NCI-H345 treated with DMSO at 0.1 percent for 48 hours (cell line): ENCODE data around the gene CHST6.
"Not testable (repeated sequence)": the region's sequence is repeated elsewhere in the genome, so short reads cannot be mapped to it uniquely, and the experiment has no call there.

Source experiments
- DNase-seq: peaks from one replicate; lab custom pipeline; 2025; ENCODE audit not compliant: unreplicated experiment; lab: John Stamatoyannopoulos, UW

The CHST6 gene

DNA sequence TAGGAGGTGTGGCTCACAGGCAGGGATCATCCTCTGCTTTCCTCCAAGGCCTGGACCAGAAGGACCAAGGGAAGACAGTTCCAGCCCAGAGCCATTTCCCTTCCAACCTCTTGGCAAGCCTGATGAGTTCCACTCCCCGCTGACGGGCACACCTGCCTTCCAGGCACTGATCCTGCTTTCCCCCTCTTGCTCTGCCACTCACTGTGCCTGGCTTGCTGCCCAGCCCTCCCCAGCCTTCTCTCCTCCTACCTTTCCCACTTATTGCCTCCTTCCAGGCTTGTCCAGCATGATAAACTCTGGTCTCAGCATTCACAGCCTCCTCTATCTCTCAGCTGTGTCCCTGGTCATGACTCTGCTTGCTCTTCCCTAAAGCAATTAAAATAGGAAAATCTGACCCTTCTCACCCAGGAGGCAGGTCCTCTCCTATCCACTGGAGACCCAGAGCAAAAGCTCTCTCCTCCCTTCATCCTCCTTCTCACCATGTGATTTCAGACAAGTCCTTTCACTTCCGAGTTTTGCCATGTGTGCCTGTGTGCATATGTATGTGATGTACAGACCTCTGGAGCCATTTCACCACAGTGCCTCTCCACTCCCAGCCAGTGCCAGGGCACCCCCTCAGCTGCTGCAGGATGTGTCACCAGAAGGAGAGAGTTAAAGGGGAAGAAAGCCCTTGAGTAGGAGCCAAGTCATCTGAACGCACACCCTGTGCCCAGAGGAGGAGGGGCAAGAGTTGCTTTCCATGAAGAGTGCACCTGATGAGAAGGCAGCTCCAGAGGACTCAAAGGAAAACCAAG is 17.4 kb downstream of the CHST6 start:
- DNase-seq, result peak; percentile 24

DNA sequence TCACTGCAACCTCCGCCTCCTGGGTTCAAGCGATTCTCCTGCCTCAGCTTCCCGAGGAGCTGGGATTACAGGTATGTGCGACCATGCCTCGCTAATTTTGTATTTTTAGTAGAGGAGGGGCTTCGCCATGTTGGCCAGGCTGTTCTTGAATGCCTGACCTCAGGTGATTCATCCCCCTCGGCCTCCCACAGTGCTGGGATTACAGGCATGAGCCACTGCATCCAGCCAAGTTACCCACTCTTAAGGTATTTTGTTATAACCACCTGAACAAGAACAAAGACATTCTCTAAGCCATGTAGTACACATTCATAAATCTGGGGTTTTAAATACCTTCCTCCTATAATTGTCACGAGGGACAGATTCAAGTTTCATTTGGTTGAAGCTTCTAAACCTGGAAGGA is 18.4 kb downstream of the CHST6 start:
- no peak for DNase-seq

DNA sequence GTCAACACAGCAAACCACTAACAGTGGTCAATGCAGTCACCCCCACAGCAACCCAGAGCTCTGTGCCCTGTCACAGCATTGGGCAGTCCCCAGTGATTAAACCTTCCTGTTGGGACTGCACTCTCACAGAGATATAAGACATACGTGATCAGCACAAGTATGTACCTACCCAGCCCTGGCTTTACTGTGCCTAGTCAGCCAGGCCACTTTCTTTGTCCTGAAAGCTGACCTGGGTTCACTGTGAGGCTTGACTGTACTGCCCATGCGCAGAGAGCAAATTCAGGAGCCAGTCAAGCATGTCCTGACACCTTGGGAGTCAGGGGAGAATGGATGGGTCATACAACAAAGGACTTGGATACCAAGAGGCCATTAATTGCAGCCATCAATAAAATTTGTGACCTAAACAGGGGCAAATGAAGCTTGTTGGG is 19.8 kb downstream of the CHST6 start:
- DNase-seq, result no peak

DNA sequence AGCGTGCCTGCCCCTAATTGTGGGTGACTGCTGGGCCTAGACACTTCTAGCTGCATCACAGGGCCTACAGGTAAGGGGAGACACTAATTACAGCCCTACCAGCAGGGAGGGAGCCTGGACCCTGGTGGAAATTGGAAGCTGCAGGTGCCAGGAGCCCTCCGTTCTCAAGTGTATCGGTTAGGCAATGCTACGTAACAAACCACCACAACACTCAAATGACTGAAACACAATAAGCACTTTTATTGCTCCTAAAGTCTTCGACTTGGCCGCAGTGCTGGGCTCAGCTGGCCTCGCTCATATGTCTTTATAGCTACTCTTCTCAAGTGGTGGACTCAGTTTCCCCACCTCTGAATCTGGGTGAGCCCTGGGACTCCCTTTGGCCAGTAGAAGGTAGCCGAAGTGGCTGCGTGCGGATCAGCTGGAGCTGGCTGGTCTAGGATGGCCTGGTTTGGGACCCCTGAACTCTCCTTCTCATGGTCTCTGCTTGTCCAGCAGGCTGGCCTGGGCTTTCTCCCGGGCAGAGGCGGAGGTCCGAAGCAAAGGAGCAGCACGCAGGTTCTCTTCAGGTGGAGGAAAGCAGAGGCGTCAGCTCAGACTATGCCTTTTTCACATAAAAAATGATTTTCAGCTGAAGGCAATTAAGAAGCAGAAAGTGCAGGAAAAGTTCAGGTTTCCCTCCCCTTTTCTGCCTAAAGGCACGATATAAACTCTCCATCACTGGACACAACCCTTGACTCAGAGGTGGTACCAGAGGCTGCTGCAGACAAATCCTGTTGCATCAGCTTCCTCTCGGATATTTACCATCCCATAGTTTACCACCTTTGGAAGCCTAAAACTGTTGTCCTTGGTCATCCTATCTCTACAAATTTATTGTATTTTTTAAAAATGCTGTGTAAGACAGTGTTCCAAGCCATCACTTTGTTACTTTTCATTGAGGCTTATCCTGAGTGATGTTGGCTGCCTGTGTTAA is 22.0 kb downstream of the CHST6 start:
- no peak for DNase-seq

DNA sequence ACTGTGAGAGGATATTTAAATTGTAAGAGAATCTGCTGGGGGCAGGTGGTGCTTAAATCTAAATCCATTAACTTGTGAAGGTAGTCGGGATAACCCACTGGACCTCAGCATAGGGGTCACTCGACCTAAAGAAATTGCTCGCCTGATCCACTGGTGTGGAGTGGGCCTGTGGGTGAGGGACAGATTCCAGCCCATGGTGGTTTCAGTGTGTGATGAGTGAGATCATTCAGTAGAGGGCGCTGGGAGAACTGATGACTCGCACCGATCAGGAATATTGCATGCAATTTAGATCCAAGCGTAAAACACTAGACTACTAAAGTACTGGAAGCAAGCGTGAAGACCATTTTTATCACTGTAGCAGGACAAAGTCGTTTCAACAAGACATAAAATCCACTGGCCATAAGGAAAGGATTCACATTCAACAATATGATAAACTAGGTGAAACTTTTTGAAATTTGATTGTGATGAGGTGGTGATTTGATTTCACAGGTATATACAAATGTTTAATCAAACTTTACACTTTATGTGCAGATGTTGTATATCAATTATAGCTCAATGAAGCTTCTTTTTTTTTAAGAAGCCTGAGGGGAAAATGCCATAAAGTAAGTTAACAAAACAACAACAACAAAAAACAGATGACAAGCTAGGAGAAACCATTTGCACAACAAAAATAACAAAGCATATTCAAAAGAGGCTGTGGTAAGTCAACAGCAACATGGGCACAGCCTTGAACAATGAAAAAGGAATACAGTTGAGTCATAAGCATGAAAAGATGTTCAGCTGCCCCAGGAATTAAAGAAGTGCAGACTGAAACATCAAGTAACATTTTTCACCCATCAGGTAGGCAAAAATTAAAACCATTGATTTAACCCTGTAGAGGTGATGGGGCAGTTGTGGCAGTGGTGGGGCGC is 23.3 kb downstream of the CHST6 start:
- peak; percentile 38 for DNase-seq

DNA sequence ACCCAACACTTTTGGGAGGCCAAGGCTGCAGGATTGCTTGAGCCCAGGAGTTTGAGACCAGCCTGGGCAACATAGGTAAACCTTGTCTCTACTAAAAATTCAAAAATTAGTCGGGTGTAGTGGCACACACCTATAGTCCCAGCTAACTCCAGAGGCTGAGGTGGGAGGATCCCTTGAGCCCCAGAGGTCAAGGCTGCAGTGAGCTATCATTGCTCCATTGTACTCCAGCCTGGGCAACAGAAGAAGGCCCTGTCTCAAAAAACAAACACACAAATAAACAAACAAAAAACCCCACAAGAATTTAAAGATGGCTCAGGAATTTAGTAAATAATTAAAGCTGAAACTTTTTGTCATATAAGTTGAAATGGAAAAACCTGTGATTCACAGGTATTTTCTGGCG is 28.5 kb downstream of the CHST6 start:
- DNase-seq, result no peak

DNA sequence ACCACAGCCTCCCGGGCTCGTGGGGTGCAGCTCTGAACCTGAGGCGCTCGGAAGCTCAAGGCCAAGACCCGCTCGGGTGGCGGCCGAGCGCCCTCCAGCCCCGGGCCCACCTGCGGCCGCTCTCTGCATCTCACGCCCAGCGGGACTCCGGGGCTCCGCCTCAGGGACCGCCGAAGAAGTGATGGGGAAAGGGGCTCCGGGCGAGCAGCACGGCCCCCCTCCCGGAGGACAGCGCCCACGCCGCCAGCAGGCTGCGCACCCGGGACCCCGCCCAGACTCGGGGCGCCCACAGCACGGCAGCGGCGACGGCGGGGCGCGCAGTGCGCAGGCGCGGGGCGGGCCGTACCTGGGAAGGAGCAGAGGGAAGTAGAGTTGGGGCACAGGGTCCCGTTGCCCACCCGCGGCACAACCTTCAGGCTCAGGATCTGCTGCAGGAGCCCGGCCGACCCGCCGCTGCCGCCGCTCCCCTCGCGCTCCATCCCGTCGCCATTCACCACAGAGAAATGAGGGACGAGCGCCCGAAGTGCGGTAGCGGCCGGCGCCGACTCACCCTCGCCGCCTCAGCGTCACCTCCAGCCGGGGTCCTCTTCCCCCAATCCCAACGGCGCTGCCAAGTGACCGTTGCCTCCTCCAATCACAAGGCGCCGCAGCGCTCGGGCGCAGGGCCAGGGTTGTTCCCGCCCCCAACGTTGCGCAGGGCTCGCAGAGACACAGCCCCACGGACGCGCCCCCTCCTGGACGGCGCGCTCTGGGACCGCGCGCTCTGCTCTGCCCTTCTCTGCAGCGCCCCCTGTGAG is 30.9 kb downstream of the CHST6 start, which contains the start of gene TMEM170A:
Gene TMEM170A (minus strand): TSS at position 568 of the 797 bp plus-strand sequence. CDS start 89 bp downstream, at position 479.
- DNase-seq, result peak; percentile 86

DNA sequence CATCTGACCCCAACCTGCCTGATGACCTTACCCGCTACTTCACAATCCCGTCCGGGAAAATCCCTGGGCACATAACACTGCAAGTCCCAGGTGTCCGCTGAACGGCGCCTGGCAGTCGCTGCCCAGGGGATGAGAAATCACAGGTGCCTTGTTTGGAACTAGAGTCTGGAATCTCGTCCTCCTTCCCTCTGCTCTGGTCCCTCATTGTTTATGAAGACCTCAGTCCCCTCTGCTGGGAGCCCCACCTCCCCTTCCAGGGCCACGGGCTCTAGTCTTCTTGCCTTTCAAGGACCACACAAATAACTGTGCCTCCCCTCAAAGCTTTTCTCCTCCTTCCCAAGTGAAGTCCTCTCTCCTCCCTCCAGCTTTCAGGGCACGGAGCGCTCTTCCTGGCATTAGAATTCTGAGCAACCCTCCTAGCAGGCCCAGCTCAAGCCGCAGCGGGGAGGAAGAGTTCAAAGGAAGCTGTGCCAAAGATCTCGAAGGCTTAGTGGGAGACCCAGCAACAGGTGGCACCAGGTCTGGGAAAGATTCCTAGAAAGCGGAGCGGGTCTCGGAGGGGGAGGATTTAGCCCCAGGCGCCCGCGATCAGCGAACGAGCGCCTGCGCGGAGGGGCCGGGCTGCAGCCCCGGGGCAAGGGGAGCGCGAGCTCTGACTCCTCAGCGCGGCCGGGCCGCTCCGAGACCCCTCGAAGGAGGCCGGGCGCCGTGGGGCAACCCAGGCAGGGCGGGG is 31.7 kb downstream of the CHST6 start:
- not testable (repeated sequence) for DNase-seq

DNA sequence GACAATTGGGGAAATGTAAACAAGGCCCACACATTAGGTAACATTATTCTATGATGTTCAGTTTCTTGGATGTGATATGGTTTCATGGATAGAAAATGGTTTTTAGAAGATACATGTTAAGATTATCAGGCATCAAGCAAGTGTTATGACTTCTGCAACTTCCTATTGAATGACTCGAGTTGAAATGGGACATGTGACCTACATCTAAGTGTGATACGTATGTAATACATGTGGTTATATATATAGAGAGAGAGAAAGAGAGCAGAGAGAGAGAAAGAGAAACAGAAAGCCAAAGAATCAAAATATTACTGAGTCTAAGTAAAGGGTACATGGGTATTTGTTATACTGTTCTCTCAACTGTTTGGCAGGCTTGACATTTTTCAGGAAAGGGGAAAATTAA is 32.4 kb downstream of the CHST6 start:
- DNase-seq, result no peak

DNA sequence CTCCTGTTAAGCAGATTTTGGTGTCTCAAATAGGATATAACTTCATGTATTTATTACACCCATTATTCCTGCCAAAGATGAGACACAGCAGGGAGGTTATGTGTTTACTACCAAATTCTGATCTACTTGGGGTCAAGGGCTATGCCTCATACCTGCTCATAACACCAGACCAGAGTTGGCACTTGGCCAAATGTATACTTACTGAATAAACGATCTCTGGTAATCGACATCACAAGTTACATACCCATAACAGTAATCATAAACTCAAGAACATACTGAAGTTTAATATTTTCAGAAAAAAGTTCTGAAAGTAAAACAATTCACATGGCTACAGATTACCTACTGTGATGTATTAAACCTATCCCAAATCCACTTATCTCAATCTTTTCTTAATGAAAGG is 33.7 kb downstream of the CHST6 start:
- no peak for DNase-seq

DNA sequence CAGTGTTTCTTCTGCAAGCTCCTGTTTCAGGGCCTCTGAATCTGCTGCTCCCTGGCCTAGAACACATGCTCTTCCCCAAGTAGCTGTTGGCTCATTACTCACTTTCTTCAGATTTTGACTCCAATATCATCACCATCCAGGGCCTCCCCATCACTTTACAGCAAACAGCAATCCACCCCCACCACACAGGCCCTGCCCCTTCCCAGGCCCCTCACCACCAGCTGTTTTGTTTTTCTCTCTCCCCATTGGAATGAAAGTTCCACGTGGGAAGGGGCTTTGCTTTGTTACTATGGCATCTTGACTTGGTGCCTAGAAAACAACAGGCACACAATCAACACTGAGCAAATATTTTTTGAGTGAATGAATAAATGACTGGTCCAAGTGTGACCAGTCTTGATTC is 34.8 kb downstream of the CHST6 start:
- no peak for DNase-seq

DNA sequence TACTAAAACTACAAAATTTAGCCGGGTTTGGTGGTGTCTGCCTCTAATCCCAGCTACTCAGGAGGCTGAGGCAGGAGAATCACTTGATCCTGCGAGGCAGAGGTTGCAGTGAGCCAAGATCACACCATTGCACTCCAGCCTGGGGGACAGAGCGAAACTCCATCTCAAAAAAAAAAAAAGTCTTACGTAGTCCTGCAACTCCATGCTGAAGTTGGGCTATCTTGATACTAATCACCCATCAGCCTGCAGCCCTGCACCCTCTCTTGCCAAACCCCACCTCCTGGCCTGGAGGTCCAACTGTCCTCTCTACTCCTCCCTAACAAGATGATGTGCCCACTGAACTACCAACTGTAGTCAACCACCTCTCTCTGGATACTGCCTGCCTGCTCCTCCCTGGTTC is 35.5 kb downstream of the CHST6 start:
- DNase-seq, result no peak

DNA sequence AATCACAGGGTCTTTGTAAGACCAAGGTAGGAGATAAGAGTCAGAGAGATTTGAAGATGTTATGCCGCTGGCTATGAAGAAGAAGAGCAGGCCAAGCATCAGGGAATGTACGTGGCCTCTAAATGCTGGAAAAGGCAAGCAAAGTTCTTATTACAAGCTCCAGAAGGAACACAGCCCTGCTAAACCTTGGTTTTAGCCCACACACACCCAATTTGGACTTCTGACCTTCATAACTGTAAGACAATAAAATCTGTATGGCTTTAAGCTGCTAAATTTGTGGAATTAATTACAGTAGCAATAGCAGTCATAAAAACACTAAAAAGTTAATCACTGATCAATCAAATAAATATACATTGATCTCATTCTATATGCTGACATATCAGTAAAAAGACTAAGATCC is 36.8 kb downstream of the CHST6 start:
- DNase-seq, result no peak

DNA sequence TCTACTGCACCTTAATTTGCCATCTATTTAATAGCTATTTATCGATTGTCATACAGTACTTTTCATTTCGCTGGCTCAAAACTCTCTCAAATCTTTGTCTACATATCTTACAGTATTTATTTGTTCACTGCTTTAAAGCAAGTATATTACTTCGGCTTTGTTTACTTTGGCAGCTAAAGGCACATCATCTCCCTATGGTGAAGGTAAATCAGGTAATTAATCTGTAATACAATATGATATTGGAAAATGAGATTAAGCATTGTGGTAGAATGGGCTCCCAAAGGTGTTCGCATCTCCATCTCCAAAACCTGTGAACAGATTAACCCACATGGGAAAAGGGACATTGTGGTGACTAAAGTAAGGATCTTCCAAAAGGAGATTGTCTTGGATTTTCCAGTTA is 37.2 kb downstream of the CHST6 start:
- no peak for DNase-seq

DNA sequence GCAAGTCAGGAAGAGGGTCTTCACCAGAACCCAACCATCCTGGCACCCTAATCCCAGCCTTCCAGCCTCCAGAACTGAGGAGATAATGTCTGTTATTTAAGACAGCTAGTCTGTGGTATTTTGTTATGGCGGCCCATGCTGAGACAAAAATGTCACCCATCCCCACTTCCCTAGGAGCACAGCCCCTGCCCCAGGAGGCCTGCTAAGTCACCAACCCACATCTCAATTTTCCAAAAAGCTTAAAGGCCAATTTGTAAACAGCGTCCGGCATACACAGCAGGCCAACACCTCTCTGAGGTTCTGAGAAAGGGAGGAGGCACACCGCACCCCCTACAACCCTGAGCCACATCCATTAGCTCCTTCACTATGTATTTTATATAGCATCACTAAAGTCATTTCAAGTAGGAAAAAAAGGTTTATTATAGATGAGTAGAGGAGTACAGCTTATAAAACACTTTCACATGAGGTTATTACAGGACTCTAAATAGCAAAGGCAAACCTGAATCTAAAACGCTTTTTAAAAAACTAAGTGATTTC is 37.7 kb downstream of the CHST6 start:
- no peak for DNase-seq

DNA sequence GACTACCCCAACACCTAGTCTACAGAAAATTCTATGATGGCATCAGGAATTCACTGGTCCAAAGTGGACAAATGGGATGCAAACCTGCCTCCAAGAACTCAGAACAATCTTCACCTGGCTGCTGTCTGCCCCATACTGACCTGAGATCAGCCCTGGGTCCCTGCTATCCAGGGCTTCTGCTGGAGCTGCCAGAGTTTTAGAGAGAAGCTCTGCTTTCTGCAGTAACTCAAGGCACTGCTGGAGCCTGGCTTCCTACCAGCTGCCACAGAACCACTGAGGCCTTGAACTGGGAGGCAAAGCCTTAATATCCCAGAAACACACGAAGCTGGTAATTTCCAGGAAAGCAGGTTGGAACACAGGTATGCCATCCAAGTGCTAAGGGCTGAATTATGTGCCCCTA is 38.3 kb downstream of the CHST6 start:
- no peak for DNase-seq

DNA sequence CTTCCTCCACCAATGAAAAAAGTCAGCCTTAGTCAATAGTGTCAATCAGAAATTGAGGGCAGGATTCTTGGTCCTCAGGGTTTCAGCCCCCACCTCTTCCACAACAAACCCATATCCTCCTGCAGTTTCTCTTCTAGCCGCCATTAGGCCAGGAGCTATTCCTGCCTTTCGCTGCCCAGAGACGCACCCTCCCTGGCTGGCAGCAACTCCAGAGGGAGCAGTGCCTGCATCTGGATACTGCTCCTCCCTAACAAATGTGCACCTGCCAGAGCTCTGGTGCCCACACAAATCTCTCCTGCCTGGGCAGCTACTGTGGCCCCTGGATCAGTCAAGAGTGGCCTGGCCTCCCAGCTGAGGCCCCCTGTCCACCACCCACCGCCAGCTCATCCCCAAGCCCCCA is 38.8 kb downstream of the CHST6 start:
- not testable (repeated sequence) for DNase-seq

DNA sequence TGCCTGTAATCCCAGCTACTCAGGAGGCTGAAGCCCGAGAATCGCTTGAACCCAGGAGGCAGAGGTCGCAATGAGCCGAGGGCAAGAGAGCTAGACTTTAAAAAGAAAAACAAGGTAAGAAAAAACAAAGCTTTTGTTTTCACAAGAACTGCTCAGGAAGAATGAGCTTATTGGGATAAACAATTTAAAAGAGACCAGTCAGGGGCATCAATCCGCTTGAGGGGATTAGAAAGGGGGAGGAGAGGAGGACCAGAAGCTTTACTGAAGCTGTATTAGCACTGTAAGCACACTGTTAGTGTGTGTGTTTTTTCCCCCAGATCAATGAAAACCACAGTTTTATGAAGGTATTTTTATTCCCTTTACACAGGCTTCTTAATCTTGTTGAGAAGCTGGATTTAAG is 39.6 kb downstream of the CHST6 start:
- no peak for DNase-seq
